ENCODE results near the gene PEX5L.
"Not testable (repeated sequence)": the region's sequence is repeated elsewhere in the genome, so short reads cannot be mapped to it uniquely, and the experiment has no call there.

Gene PEX5L

GRCh38 chr3:180011927-180012326, 24.8 kb downstream of the PEX5L start:
- DNase-seq (ENCODE audit: low spot score) = no peak

- not testable (repeated sequence) for DNase-seq (ENCODE audit: low spot score)
Observed at GRCh38 chr3:180008318-180008717, 28.4 kb downstream of the PEX5L start.

GRCh38 chr3:180004542-180004941, 32.2 kb downstream of the PEX5L start:
- DNase-seq (ENCODE audit: low spot score) = no peak

- no peak for DNase-seq (ENCODE audit: low spot score)
Observed at GRCh38 chr3:180002006-180002405, 34.7 kb downstream of the PEX5L start.

GRCh38 chr3:180000500-180000899, 36.2 kb downstream of the PEX5L start:
- DNase-seq (ENCODE audit: low spot score) = no peak

GRCh38 chr3:179995406-179995805, 41.3 kb downstream of the PEX5L start:
- DNase-seq (ENCODE audit: low spot score) = no peak

- DNase-seq (ENCODE audit: low spot score) = no peak
Observed at GRCh38 chr3:179991883-179992282, 44.9 kb downstream of the PEX5L start.

- DNase-seq (ENCODE audit: low spot score) = no peak
Observed at GRCh38 chr3:179991104-179991503, 45.6 kb downstream of the PEX5L start.

- no peak for DNase-seq (ENCODE audit: low spot score)
Observed at GRCh38 chr3:179981646-179982045, 55.1 kb downstream of the PEX5L start.

GRCh38 chr3:179977356-179977755, 59.4 kb downstream of the PEX5L start:
- DNase-seq (ENCODE audit: low spot score) = no peak

GRCh38 chr3:179973931-179974361, 62.8 kb downstream of the PEX5L start:
- DNase-seq (ENCODE audit: low spot score) = peak; percentile 82

- DNase-seq (ENCODE audit: low spot score) = no peak
Observed at GRCh38 chr3:179972881-179973423, 63.8 kb downstream of the PEX5L start.

GRCh38 chr3:179971280-179971679, 65.5 kb downstream of the PEX5L start:
- DNase-seq (ENCODE audit: low spot score) = peak; percentile 48

GRCh38 chr3:179970746-179971145, 66.0 kb downstream of the PEX5L start:
- no peak for DNase-seq (ENCODE audit: low spot score)

GRCh38 chr3:179969525-179969924, 67.2 kb downstream of the PEX5L start:
- no peak for DNase-seq (ENCODE audit: low spot score)

- no peak for DNase-seq (ENCODE audit: low spot score)
Observed at GRCh38 chr3:179967622-179968021, 69.1 kb downstream of the PEX5L start.

GRCh38 chr3:179964890-179965289, 71.8 kb downstream of the PEX5L start:
- DNase-seq (ENCODE audit: low spot score) = no peak

GRCh38 chr3:179962629-179963387, 73.9 kb downstream of the PEX5L start:
- no peak for DNase-seq (ENCODE audit: low spot score)

- no peak for DNase-seq (ENCODE audit: low spot score)
Observed at GRCh38 chr3:179961703-179962078, 75.0 kb downstream of the PEX5L start.

- no peak for DNase-seq (ENCODE audit: low spot score)
Observed at GRCh38 chr3:179961071-179961702, 75.5 kb downstream of the PEX5L start.

- DNase-seq (ENCODE audit: low spot score) = no peak
Observed at GRCh38 chr3:179958759-179959158, 78.0 kb downstream of the PEX5L start.

GRCh38 chr3:179958143-179958542, 78.6 kb downstream of the PEX5L start:
- no peak for DNase-seq (ENCODE audit: low spot score)

GRCh38 chr3:179957264-179957845, 79.4 kb downstream of the PEX5L start:
- DNase-seq (ENCODE audit: low spot score) = no peak
